ENCODE data around the gene PACC1. TPM values are rescaled to one million over a fixed set of nuclear protein-coding genes. Genes with fewer than 3 reads are reported as not detected.

The PACC1 gene
- total and polyA plus RNA-seq, 2 donors (not counting 3 experiments of a cell fraction or from before 2014, with no cell fraction given), result 21.0 to 22.3 TPM

DNA sequence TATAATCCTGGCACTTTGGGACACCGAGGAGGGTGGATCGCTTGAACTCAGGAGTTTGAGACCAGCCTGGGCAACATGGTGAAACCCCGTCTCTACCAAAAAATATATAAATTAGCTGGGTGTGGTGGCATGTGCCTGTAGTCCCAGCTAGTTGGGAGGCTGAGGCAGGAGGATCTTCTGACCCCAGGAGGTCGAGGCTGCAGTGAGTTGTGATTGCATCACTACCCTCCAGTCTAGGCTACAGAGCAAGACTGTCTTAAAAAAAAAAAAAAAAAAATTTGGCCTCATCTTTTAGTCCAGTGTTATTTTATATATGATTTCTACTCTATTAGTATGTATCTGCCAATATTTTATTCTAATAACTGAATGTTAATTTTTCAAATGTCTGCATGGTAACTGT is 69.8 kb downstream of the PACC1 start:
- Histone ChIP-seq H2AFZ (ENCODE audit: low read depth, low read length) (no peak overlapping the region), H3K27ac (ENCODE audit: insufficient read depth, low read depth, low read length) (no peak overlapping the region), H4K20me1 (replicated peaks; ENCODE audit: control insufficient read depth, extremely low read depth, insufficient read depth, low read length) (no peaks in the 10 kb centered on the region), H3K79me2 (ENCODE audit: control insufficient read depth, insufficient read depth, low read length) (no peaks in the 10 kb centered on the region), H3K36me3 (ENCODE audit: control insufficient read depth in 2 of 2, extremely low read depth in 1 of 2, insufficient read depth in 2 of 2, low read length in 2 of 2) (no peaks in the 10 kb centered on the region), H3K9me3 (replicated peaks; ENCODE audit: control insufficient read depth, insufficient read depth, low read length) (no peaks in the 10 kb centered on the region), H3K4me2 (ENCODE audit: insufficient read depth, low read length) (no peak overlapping the region), H3K9ac (replicated peaks; ENCODE audit: extremely low read depth, insufficient read depth, low read length) (no peak overlapping the region), H3K4me3 (replicated peaks in 1 of 3; ENCODE audit: insufficient read depth in 1 of 3, low read depth in 1 of 3, low read length in 3 of 3) (no peak overlapping the region), H3K4me1 (ENCODE audit: control insufficient read depth, extremely low read depth, insufficient read depth, low read length) (no peaks in the 10 kb centered on the region), H3K9me1 (replicated peaks; ENCODE audit: control insufficient read depth, extremely low read depth, insufficient read depth, low read length) (no peaks in the 10 kb centered on the region), H3K27me3 (ENCODE audit: control insufficient read depth in 2 of 2, insufficient read depth in 2 of 2, low read length in 2 of 2) (no peaks in the 10 kb centered on the region)
- POLR2A ChIA-PET, result no interaction called here
- FAIRE-seq (no peak), DNase-seq (ENCODE audit: low read depth, low spot score) (no peak)
- CTCF ChIA-PET, result interaction anchor here (1.3 to 2.0 kb wide), 2 partner anchors 53 to 274 kb away, joined by 4 to 8 read pairs; no protein-coding TSS in a partner anchor
- dilution Hi-C loops (cut with MboI; ENCODE audit: extremely low pct_ligation_motif_present, low sequenced_read_pairs), result no loop called here
- BruUV-seq (replicated peaks), result no TSS peak
- intact Hi-C loops (cut with micrococcal nuclease), result loop anchor here (5.0 kb wide), 1 partner anchor 352 kb away; the partner anchor contains the start of gene BATF3
- TF ChIP-seq CTCF (IDR thresholded peaks at IDR 0.05; ENCODE audit: extremely low read depth in 1 of 2, insufficient read depth in 1 of 2, low read depth in 1 of 2, low read length in 2 of 2) (no peak), FOS (IDR thresholded peaks at IDR 0.05; ENCODE audit: borderline replicate concordance, insufficient read depth, low read length) (no peak), JUN (IDR thresholded peaks at IDR 0.05; ENCODE audit: borderline replicate concordance, insufficient read depth, insufficient read length, low read depth) (no peak), POLR2A (IDR thresholded peaks at IDR 0.05; ENCODE audit: low read depth, low read length) (no peak)
- TF ChIP-seq, protein P1, sequence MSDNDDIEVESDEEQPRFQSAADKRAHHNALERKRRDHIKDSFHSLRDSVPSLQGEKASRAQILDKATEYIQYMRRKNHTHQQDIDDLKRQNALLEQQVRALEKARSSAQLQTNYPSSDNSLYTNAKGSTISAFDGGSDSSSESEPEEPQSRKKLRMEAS (IDR thresholded peaks at IDR 0.05; ENCODE audit: insufficient read depth, insufficient read length), result no peak

GRCh38 chr1:212341090-212341489 is 73.6 kb downstream of the PACC1 start:
- Histone ChIP-seq H3K9ac (replicated peaks; ENCODE audit: extremely low read depth, insufficient read depth, low read length) (no peak overlapping the region), H3K4me2 (ENCODE audit: insufficient read depth, low read length) (no peak overlapping the region), H3K79me2 (ENCODE audit: control insufficient read depth, insufficient read depth, low read length) (no peaks in the 10 kb centered on the region), H3K4me1 (ENCODE audit: control insufficient read depth, extremely low read depth, insufficient read depth, low read length) (no peaks in the 10 kb centered on the region), H3K27ac (ENCODE audit: insufficient read depth, low read depth, low read length) (no peak overlapping the region), H4K20me1 (replicated peaks; ENCODE audit: control insufficient read depth, extremely low read depth, insufficient read depth, low read length) (no peaks in the 10 kb centered on the region), H2AFZ (ENCODE audit: low read depth, low read length) (no peak overlapping the region), H3K9me3 (replicated peaks; ENCODE audit: control insufficient read depth, insufficient read depth, low read length) (no peaks in the 10 kb centered on the region), H3K36me3 (ENCODE audit: control insufficient read depth in 2 of 2, extremely low read depth in 1 of 2, insufficient read depth in 2 of 2, low read length in 2 of 2) (no peaks in the 10 kb centered on the region), H3K27me3 (ENCODE audit: control insufficient read depth in 2 of 2, insufficient read depth in 2 of 2, low read length in 2 of 2) (no peaks in the 10 kb centered on the region), H3K9me1 (replicated peaks; ENCODE audit: control insufficient read depth, extremely low read depth, insufficient read depth, low read length) (no peaks in the 10 kb centered on the region), H3K4me3 (replicated peaks in 1 of 3; ENCODE audit: insufficient read depth in 1 of 3, low read depth in 1 of 3, low read length in 3 of 3) (no peak overlapping the region)
- BruUV-seq (replicated peaks), result no TSS peak
- CTCF ChIA-PET, result interaction anchor here (1.0 to 3.3 kb wide), 3 partner anchors 10 to 270 kb away, joined by 3 to 15 read pairs (median 4); no protein-coding TSS in a partner anchor
- no peak for TF ChIP-seq POLR2A (IDR thresholded peaks at IDR 0.05; ENCODE audit: low read depth, low read length)
- no peak for TF ChIP-seq POLR2AphosphoS5 (IDR thresholded peaks at IDR 0.05; ENCODE audit: insufficient read depth, low read depth, low read length)
- TF ChIP-seq JUN (IDR thresholded peaks at IDR 0.05; ENCODE audit: borderline replicate concordance, insufficient read depth, insufficient read length, low read depth), result no peak
- TF ChIP-seq EZH2 (IDR thresholded peaks at IDR 0.05; ENCODE audit: borderline replicate concordance, low read depth, low read length, severe bottlenecking), result no peak
- no peak for TF ChIP-seq MYC (IDR thresholded peaks at IDR 0.05; ENCODE audit: low read depth, low read length)
- no peak for TF ChIP-seq CTCF (IDR thresholded peaks at IDR 0.05; ENCODE audit: extremely low read depth in 1 of 2, insufficient read depth in 1 of 2, low read depth in 1 of 2, low read length in 2 of 2)
- TF ChIP-seq FOS (IDR thresholded peaks at IDR 0.05; ENCODE audit: borderline replicate concordance, insufficient read depth, low read length), result no peak
- TF ChIP-seq, protein P1 (IDR thresholded peaks at IDR 0.05; ENCODE audit: insufficient read depth, insufficient read length), result no peak
- TF ChIP-seq GATA2 (IDR thresholded peaks at IDR 0.05; ENCODE audit: insufficient read depth, insufficient read length, low read depth, low read length), result no peak
- POLR2A ChIA-PET, result no interaction called here
- intact Hi-C loops (cut with micrococcal nuclease) (loop anchor here (5.0 kb wide), 1 partner anchor 356 kb away; the partner anchor contains the start of gene BATF3), dilution Hi-C loops (cut with MboI; ENCODE audit: extremely low pct_ligation_motif_present, low sequenced_read_pairs) (no loop called here)
- no peak for FAIRE-seq
- DNase-seq (ENCODE audit: low read depth, low spot score), result no peak
